Measurements from ENCODE around the gene CASZ1.

The CASZ1 gene

GRCh38 chr1:10610901-10611600, 185.4 kb downstream of the CASZ1 start:
- no peak overlapping the region for H3K4me3 ChIP-seq (ENCODE audit: low read depth, low read length)
- in situ Hi-C loops (cut with HindIII; ENCODE audit: low sequenced_read_pairs) = no loop called here
- no peak for DNase-seq (ENCODE audit: low read depth)
- no peak for TF ChIP-seq CTCF (IDR thresholded peaks at IDR 0.05; ENCODE audit: low read depth, low read length, missing control alignments)

- H3K4me3 ChIP-seq (ENCODE audit: low read depth, low read length) = no peak overlapping the region
- no peak for TF ChIP-seq CTCF (IDR thresholded peaks at IDR 0.05; ENCODE audit: low read depth, low read length, missing control alignments)
- DNase-seq (ENCODE audit: low read depth) = no peak
- in situ Hi-C loops (cut with HindIII; ENCODE audit: low sequenced_read_pairs) = no loop called here
Observed at GRCh38 chr1:10608690-10609089, 187.8 kb downstream of the CASZ1 start.

GRCh38 chr1:10607228-10607627, 189.2 kb downstream of the CASZ1 start:
- DNase-seq (ENCODE audit: low read depth) = no peak
- no peak for TF ChIP-seq CTCF (IDR thresholded peaks at IDR 0.05; ENCODE audit: low read depth, low read length, missing control alignments)
- in situ Hi-C loops (cut with HindIII; ENCODE audit: low sequenced_read_pairs) = no loop called here
- no peak overlapping the region for H3K4me3 ChIP-seq (ENCODE audit: low read depth, low read length)

- DNase-seq (ENCODE audit: low read depth) = no peak
- in situ Hi-C loops (cut with HindIII; ENCODE audit: low sequenced_read_pairs) = no loop called here
- H3K4me3 ChIP-seq (ENCODE audit: low read depth, low read length) = no peak overlapping the region
- no peak for TF ChIP-seq CTCF (IDR thresholded peaks at IDR 0.05; ENCODE audit: low read depth, low read length, missing control alignments)
Observed at GRCh38 chr1:10606064-10606463, 190.4 kb downstream of the CASZ1 start.

- in situ Hi-C loops (cut with HindIII; ENCODE audit: low sequenced_read_pairs) = loop anchor here (5.0 kb wide), 1 partner anchor 68 kb away; no protein-coding TSS in a partner anchor
- H3K4me3 ChIP-seq (ENCODE audit: low read depth, low read length) = no peak overlapping the region
- no peak for DNase-seq (ENCODE audit: low read depth)
- no peak for TF ChIP-seq CTCF (IDR thresholded peaks at IDR 0.05; ENCODE audit: low read depth, low read length, missing control alignments)
Observed at GRCh38 chr1:10604966-10605365, 191.5 kb downstream of the CASZ1 start.

GRCh38 chr1:10602936-10603335, 193.5 kb downstream of the CASZ1 start:
- no peak for DNase-seq (ENCODE audit: low read depth)
- no peak overlapping the region for H3K4me3 ChIP-seq (ENCODE audit: low read depth, low read length)
- in situ Hi-C loops (cut with HindIII; ENCODE audit: low sequenced_read_pairs) = loop anchor here (5.0 kb wide), 1 partner anchor 66 kb away; no protein-coding TSS in a partner anchor
- TF ChIP-seq CTCF (IDR thresholded peaks at IDR 0.05; ENCODE audit: low read depth, low read length, missing control alignments) = no peak

Data from astrocyte of the cerebellum (primary cell).